NCI-H446 treated with DMSO at 0.1 percent for 48 hours (cell line): ENCODE results near the gene TMEM214.

Experiments used
- DNase-seq: peaks from one replicate; lab custom pipeline; 2025; lab: John Stamatoyannopoulos, UW

Gene TMEM214

GRCh38 chr2:27009716-27010115, 23.0 kb upstream of the TMEM214 start:
- DNase-seq = no peak

- no peak for DNase-seq
These were observed 22.6 kb upstream of the TMEM214 start for GRCh38 chr2:27010139-27010538.

- no peak for DNase-seq
These were observed 19.0 kb upstream of the TMEM214 start for GRCh38 chr2:27013738-27014137.

DNA sequence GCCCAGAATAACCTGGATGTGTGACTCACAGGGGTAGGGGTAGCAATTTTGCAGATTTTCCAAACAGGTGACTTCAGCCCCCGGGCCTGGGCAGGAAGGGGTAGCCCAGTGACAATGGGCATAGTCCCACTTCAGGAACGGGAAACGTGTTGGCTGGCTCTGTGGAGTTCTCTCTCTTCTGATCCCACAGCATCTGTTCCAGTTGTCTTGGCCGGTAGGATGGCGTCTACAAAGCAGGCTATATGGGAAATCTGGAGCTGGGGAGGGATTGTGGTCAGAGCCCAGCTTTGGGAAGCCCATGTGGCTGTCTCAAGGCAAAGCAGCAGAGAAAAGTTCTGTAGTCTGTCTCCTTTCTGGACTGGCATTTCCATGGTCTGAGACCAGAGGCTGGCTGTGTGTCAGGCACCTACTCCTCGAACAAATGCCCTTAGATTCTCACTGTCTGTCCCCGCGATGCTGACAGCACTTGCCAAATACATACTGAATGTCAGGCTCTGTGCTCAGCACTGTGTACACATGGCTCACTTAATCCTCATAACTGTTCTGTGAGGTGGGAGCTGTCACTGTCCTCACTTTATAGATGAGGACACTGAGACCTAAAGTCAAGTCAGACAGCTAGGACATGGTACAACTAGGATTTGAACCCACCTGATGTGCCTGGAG, 17.9 kb upstream of the TMEM214 start:
- no peak for DNase-seq

DNA sequence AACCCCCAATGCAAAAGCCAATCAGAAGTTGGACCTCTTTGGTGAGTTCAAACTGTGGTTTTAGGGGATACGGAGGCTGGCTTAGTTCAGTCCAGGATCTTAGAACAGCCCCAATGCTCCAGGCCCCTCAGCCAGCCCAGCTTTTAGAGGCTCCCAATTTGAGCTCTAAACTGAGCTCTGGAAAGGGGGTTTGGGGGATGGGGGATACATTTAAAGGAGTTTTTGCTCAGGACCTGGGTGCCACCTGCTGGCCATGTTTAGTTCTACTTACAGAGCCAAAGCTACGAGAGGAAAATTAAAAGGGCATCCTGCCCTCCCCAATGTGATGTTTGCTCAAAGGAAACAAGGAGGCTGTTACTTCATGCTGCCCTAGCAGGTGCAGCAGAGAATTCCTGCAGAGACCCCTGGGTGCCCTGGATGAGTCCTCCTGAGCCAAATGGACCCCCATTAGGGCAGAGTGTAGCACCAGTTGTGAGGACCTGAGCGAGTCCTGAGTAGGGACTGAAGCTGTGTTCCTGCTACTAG, 15.9 kb upstream of the TMEM214 start:
- no peak for DNase-seq

DNA sequence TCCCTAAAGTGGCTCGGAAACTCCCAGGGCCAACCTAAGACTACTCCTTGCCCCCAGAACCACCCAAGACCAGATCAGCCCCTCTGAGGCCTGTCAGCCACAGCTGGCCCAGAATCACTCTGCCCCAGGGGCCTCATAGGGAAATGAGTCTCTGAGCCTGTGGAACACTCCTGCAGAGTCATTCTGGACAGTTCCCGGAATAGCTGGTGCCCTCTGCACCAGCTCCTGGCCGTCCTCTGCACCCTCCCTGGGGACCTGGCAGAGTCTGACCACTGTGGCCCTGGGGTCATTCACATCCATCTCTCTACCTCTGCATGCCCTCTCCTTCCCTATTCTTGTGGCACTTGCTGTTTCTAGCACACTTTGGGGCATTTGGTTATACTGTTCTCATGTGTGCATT, 14.6 kb upstream of the TMEM214 start:
- no peak for DNase-seq

DNA sequence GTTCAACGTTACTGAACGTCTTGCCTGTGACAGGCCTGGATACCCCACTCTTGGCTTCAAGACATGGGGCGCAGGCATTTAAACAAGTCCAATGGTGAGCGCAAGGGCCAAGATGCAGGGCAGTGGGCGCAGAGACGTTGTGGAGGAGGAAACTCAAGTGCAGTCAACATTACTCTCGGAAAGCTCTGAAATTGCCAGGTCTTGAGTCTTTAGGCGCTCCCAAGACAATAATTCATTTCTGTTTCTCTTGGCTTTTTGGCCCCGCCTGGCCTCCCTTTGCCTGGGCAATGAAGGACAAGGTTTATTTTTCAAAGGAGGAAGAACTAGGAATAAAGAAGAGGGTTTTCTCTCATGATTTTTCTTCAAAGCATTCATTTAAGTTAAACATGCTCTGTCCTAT, 13.3 kb upstream of the TMEM214 start:
- DNase-seq = no peak

DNA sequence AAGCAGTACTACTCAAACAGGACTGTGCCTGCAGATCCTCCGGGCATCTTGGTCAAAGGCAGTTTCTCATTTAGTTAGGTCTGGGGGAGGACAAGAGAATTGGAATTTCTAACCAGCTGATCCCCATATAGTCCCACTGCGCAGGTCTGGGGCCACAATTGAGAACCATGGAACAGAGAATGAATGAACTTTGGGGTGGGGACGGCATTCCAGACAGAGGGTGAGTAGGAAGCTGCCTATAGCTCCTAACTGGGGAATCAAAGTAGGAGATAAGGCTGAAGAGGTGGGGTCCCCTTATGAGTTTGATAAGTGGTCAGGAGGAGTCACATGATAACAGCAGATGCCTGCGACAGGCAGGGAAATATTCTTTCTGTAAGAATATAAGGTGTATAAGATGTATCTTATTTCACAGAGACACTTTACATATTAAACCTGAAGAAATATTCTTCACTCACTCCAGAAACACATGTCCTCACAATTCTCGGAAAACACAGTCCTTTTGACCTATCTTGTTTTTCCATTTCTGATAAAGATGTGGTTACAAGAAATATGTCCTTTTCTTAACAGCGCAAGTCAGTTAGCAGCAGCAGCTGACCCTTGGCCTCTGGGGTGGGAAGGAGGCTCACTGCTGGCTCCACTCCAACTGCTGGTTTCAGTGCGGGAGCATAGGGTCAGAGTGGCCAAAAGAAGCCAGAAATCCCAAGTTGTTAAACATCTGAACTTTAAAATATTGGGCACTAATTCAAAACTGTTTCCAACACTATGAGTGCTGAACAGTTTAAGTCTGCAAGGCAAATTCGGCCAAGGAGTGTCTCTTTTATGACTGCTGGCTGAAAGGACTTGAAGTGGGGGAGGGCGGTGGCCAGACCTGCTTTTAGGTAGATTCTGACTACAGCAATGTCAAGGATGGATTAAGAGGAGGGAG, 12.6 kb upstream of the TMEM214 start:
- no peak for DNase-seq

- no peak for DNase-seq
These were observed 11.3 kb upstream of the TMEM214 start for GRCh38 chr2:27021253-27022049.

GRCh38 chr2:27023740-27024139, 9.0 kb upstream of the TMEM214 start:
- no peak for DNase-seq

GRCh38 chr2:27024188-27024587, 8.6 kb upstream of the TMEM214 start:
- DNase-seq = no peak

DNA sequence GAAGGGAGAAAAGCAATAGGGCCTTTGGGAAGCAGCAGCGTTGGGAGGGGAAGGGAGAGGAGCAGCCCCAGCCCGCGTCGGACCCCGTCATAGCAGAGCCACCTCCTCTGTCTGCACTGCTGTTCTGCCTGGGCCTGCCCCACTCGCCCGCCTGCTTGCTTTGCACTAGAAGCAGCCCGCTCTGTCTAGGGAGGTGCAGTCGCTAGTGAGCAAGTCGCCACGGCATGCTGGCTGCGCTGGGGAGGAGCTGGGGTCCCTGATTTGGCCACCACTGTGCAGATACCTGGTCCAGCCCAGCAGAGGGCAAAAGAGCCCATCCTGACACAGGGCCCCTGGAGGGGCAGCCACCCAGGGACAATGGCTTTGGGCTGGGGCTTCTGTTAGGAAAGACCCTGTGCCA, 8.0 kb upstream of the TMEM214 start:
- no peak for DNase-seq

- DNase-seq = no peak
These were observed 7.4 kb upstream of the TMEM214 start for GRCh38 chr2:27025281-27025800.

DNA sequence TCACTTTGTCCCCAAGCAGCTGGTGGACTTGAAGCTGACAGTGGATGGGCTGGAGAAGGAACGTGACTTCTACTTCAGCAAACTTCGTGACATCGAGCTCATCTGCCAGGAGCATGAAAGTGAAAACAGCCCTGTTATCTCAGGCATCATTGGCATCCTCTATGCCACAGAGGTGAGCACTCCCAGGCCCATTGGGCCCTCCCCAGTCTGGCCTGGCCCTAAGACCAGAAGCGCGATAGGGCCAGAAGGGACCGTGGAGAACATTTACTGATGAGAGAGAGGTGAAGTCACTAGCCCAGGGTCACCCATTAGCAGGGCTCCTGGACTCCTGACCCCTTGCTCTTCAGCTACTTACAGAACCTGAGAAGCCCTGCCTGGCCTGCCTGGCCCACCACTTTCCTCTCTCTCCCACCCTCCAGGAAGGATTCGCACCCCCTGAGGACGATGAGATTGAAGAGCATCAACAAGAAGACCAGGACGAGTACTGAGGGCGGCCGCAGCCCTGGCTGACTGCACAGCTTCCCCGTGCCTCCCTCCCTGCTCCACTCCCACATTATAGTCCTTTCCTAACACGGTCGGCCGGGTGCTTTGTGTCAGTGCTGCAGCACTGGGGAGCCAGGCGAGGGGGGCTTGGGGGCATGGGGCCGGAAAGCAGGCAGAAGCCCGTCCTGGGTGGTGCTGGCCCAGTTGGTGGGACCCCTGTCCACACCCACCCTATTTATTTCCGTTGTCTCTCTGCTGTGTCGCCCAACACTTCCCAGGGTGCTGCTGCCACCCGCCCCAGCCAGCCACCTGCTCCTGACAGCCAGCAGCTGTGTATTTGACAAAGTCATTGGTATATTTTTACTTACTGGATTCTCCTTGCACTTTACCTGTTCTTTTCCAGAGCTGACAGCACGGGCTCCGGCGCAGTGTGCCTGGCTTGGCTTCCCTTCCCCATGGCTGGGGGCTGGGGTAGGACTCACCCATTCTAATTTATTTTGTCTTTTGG, 6.6 kb upstream of the TMEM214 start:
- no peak for DNase-seq

DNA sequence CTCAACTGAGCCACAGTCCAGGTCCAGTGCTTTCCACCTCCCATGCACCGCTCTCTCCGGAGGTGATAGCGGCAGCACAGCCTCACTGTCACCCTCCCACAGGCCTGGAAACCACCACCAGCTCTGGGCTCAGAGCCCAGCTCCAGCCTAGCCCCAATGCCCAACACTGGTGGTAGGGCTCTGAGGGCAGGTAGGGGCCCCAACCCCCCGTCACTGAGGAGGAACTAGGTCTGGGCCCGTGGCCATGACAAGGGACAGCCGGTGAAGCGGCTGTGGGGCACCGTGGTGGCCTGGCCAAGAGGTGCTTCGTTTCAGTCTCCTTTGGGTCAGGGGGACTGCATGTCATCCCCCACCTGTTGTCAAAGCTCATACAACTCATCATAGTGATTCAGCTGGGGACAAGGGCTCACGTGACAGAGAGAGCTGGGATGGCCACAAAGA, 5.5 kb upstream of the TMEM214 start:
- no peak for DNase-seq

- no peak for DNase-seq
These were observed 3.7 kb upstream of the TMEM214 start for GRCh38 chr2:27029051-27029450.

GRCh38 chr2:27033253-27033852, 588 bp downstream of the TMEM214 start:
- no peak for DNase-seq

DNA sequence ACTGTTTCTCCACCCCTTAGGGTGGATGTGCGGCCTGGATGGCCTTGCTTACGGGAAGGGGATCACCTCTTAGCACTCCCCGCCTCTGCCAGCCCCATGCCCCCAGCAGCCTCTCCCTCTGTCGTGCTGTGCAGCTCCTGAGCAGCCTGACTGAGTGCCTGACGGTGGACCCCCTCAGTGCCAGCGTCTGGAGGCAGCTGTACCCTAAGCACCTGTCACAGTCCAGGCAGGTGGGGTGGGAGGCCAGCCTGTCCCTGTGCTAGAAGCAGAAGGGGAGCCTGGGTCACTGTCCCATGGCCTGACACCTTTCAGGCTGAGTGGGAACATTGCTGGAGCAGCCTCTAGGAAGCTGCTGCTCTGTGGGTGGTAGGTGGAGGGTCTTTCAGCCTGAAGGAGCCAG, 5.2 kb downstream of the TMEM214 start:
- no peak for DNase-seq

- DNase-seq = no peak
These were observed 6.0 kb downstream of the TMEM214 start for GRCh38 chr2:27038631-27039339.

DNA sequence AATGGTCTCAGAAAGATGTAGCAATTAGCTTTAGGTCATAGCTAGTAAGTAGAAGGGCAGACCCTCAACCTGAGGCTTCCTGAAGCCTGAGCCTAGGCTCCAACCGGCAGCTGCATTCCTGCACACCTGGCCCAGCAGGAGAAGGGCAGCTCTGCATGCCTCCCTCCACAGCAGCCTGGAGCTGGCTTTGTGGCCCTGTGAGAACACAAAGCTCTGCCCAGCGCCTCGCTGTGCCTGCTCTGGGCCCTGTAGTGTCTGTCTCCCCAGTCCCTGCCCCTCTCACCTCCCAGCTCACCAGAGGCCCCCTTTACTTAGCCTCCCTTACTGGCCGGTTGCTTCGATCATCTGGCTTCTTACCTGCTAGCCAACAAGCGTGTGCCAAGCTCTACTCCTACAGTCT, 6.7 kb downstream of the TMEM214 start:
- no peak for DNase-seq
